NCI-H748 treated with DMSO at 0.1 percent for 48 hours (cell line): ENCODE measurements around the gene ADGRV1.
"Not testable (repeated sequence)": the region's sequence is repeated elsewhere in the genome, so short reads cannot be mapped to it uniquely, and the experiment has no call there.

Experiments
- DNase-seq: peaks from one replicate; lab custom pipeline; 2025; lab: John Stamatoyannopoulos, UW

ADGRV1 gene

DNA sequence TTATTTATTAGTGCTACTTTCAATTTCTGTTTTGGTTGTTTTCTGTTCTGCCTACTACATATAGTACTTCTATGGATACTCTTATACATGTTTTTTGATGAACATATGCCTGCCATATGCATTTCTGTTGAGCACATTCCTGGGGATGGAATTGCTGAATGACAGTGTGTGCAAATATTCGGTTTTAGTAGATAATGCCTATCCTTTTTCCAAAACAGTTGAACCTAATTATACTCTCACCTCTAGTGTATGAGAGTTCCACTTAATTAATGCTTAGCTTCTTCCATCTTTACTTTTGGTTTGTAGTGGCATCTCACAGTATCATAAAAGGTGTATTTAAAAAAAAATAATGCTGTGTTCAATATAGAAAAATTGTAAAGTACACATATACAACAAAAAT lies 96.8 kb downstream of the ADGRV1 start:
- DNase-seq, result no peak

DNA sequence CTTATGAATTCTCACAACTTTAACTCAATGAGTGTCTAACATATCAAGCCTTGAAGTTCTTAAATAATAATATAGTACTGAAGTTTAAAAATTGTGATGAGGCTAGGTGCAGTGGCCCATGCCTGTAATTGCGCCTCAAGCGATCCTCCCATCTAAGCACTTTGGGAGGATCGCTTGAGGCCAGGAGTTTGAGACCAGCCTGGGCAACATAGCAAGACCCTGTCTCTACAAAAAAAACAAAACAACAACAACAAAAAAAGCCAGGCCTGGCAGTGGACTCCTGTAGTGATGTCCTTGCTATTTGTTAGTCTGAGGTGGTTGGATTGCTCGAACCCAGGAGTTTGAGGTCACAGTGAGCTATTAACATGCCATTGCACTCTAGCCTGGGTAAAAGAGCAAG lies 98.4 kb downstream of the ADGRV1 start:
- no peak for DNase-seq

DNA sequence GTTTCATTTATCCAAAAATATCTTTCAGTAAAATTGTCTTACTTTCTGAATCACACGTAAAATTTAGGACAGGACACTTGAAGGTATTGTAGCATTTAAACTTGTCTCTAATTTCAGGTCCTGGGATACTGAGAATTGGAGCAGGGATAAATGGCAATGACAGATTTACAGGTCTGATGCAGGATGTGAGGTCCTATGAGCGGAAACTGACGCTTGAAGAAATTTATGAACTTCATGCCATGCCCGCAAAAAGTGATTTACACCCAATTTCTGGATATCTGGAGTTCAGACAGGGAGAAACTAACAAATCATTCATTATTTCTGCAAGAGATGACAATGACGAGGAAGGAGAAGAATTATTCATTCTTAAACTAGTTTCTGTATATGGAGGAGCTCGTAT lies 99.2 kb downstream of the ADGRV1 start:
- DNase-seq, result no peak

DNA sequence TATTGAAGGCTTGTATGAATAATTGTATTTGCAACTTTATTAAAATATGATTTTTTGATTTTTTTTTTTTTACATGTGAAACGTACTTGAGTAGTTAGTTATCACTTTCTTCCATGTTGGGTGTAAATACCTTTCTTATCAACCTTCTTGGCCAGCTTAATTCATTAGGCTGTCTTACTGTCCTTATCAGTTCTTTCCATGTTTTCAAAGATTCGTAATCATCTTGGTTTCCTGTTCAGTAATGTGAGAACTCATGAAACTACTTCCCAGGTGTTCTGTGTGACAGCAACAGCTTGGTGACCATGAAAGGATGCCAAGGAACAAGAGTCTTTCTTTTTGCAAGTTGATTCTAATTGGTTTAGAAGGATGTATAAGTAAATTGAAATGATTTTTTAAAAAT lies 100.0 kb downstream of the ADGRV1 start:
- no peak for DNase-seq

DNA sequence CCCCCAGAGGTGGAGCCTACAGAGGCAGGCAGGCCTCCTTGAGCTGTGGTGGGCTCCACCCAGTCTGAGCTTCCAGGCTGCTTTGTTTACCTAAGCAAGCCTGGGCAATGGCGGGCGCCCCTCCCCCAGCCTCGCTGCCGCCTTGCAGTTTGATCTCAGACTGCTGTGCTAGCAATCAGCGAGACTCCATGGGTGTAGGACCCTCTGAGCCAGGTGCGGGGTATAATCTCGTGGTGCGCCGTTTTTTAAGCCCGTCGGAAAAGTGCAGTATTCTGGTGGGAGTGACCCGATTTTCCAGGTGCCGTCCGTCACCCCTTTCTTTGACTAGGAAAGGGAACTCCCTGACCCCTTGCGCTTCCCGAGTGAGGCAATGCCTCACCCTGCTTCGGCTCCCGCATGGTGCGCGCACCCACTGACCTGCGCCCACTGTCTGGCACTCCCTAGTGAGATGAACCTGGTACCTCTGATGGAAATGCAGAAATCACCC lies 109.5 kb downstream of the ADGRV1 start:
- not testable (repeated sequence) for DNase-seq

DNA sequence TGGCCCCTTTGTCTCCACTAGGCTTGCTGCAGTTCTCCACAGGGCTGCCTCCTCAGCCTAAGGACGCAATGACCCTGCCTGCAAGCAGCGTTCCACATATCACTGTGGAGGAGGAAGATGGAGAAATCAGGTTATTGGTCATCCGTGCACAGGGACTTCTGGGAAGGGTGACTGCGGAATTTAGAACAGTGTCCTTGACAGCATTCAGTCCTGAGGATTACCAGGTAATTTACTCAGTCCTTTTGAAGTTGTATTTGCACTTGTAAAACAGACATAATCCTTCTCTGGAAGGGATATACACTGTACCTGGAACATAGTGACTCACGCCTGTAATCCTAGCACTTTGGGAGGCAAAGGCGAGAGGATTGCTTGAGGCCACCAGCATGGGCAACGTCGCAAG lies 116.6 kb downstream of the ADGRV1 start:
- DNase-seq, result no peak

DNA sequence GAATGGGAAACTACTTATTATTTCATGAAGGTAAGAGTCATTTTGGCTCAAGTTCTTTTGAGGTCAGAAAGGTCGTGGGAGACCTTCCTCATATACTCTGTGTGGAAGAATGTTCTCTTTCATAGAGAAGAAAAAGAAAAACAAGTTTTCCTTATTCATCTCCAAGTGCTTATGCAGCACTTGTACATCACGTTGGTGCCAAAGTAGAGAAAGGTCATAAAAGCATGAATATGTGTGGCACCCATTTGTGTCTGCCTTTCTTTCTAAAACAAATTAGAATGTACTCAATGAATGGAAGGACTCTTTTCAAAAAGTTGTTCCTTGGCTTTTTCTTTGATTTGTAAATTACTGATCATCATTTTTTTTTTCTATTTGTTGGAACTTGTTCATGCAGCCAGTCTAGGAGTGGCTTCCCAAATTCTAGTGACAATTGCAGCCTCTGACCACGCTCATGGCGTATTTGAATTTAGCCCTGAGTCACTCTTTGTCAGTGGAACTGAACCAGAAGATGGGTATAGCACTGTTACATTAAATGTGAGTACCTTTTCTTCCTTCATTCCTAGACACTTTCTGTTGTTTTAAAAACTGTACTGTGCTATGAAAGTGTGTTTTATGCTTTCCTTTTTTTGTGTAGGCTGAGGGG lies 122.4 kb downstream of the ADGRV1 start:
- DNase-seq, result no peak

DNA sequence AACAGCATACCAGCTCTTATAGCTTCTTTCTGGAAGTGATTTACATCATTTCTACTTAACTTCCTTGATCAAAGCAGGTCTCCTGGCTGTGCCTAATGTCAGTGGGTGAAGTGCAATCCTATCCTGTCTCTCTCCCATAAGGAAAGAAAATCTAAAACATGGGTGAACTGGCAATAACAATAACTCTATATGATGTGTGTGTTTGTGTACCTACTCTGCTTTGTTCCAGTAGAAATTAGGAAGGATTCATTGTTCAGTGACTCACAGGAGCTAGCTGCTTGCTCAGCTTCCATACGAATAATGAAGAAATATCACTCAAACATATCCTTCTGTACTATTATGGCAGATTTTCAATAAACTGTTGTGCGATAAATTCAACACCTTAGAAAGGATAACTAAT lies 123.7 kb downstream of the ADGRV1 start:
- no peak for DNase-seq

DNA sequence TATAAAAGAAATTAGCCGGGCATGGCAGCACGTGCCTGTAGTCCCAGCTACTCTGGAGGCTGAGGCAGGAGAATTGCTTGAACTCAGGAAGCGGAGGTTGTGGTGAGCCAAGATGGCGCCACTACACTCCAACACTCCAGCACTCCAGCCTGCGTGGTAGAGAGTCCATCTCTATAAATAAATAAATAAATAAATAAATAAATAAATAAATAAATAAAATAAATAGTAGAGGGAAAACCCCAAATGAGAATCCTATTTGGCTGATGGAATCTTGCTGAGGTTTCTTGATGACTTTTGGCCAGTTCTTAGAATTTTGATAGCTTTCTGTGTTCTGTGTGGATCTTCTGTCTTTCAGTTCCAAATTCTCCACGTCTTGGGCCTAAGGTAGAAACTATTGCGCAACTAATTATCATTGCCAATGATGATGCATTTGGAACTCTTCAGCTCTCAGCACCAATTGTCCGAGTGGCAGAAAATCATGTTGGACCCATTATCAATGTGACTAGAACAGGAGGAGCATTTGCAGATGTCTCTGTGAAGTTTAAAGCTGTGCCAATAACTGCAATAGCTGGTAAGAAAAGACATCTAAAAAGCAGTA lies 126.9 kb downstream of the ADGRV1 start:
- DNase-seq, result no peak

DNA sequence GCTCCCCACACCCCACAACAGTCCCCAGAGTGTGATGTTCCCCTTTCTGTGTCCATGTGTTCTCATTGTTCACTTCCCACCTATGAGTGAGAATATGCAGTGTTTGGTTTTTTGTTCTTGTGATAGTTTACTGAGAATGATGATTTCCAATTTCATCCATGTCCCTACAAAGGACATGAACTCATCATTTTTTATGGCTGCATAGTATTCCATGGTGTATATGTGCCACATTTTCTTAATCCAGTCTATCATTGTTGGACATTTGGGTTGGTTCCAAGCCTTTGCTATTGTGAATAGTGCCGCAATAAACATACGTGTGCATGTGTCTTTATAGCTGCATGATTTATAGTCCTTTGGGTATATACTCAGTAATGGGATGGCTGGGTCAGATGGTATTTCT lies 127.8 kb downstream of the ADGRV1 start:
- not testable (repeated sequence) for DNase-seq

DNA sequence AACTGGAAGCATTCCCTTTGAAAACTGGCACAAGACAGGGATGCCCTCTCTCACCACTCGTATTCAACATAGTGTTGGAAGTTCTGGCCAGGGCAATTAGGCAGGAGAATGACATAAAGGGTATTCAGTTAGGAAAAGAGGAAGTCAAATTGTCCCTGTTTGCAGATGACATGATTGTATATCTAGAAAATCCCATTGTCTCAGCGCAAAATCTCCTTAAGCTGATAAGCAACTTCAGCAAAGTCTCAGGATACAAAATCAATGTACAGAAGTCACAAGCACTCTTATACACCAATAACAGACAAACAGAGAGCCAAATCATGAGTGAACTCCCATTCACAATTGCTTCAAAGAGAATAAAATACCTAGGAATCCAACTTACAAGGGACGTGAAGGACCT lies 128.9 kb downstream of the ADGRV1 start:
- DNase-seq, result not testable (repeated sequence)

DNA sequence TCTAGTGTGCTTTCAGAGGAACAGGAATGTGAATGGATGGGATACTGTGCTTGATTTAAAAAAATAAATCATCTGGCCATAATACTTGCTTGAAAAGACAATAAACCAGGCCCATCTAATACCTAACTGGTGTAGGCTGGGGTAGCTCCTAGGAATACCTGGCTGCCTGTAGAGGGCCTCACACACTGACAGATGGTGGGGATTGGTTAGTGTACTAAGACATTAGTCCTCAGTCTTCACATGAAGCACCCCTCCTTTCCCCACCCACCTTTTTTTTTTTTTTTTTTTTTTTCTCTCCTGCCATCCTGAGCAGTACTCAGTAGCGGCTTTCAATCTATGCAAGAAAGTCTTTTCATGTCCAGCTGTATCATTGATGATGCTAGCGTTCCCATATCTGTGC lies 130.5 kb downstream of the ADGRV1 start:
- DNase-seq, result no peak

DNA sequence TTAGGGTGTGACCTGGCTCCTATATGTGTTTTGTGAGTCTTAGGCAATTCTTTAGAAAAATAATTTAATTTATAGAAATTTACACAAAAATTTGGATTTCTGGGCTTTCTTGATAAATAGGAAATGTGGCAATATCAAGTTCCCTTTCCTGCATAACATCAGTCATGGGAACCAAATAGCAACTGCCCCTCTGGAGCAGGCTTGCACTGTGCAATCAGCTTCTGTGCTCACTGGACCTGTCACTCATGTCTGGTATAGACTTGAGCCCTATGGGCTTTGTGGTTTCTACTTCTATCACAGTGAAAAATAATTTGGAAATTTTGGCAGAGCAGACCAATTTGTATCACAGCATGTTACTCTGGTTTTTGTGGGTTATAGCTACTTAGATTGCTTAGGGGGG lies 131.7 kb downstream of the ADGRV1 start:
- DNase-seq, result no peak

DNA sequence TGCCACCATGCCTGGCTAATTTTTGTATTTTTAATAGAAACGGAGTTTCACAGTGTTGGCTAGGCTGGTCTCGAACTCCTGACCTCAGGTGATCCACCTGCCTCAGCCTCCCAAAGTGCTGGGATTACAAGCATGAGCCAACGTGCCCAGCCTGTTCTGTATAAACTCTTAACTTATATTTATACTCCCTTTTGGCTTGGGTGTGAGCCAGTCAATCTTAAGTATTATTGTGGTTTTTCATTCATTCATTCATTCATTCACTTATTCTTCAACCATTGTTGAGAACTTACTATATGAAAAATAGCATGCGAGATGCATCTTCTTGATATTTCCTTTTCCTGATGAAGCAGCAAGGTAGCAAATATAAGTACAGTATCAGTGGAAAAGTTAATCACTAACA lies 132.9 kb downstream of the ADGRV1 start:
- no peak for DNase-seq

DNA sequence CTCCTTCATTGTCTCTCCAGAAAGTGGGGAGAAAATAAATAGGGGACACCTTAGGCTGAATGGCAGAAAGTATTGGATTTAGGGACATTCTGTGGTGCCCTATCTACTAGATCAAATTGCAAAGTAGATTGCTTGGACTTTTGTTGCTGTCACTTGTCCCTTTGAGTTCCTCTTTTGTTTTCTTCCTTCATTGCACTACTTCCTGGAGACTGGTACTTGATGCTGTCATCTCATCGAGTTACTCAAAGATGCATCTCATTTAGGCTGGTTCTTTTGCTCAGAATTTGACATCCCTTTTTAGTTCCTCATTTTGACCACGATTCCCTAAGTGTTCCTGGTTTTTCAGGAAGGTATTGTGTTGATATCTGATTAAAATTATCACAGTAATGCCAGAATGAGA lies 137.6 kb downstream of the ADGRV1 start:
- no peak for DNase-seq

DNA sequence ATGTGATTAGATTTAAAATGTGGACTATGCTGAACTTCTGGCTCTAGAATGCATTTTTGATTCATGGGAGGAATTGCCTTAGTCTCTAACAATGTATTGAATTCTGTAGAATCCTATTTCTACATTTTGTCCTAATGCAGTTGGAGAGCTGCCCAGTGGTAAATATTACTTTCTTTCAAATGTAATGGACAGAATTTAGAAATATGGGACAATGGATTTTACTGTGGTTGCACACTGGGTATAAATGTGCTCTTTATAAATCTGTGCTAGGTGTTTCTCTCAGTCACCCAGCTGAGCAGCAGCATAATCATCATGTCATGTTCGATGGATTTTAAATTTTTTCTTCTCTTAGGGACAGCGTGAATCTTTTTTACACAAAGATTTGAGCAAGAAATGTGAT lies 141.7 kb downstream of the ADGRV1 start:
- no peak for DNase-seq

DNA sequence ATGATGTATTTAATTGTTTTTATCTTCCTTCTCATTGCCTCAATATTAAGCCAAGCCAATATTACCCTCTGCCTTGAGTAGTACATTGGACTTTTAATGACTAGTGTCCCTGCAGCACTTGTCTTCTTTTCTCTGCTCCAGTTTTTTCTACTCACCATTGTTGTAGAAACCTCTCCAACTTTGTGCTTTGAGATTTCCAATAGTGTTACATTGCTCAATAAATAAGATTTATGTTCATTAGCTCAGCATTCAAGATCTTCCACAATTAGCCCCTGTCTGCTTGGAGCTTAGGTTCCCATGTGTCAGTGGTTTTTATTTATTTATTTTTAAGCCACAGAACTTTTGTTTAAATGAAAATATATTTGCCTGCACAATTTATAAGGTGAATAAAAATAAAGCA lies 145.3 kb downstream of the ADGRV1 start:
- no peak for DNase-seq

DNA sequence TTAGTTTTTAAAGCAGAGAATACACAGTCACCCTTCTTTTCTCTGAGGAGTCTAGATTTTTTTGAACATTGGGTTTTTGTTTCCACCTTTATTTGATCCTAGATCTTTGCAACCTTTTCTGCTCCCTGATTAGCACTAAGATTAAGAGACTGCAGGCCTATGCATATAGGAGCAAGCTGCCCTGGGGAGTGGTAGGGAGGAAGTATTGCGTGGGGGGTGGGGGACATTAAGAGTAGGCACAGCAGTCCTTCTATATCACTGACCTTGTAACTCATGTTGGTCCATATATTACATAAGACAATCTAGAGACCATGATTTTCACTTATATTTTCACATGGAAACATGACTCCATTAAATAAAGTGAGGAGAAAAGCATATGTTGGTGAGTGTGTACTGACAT lies 149.1 kb downstream of the ADGRV1 start:
- no peak for DNase-seq

DNA sequence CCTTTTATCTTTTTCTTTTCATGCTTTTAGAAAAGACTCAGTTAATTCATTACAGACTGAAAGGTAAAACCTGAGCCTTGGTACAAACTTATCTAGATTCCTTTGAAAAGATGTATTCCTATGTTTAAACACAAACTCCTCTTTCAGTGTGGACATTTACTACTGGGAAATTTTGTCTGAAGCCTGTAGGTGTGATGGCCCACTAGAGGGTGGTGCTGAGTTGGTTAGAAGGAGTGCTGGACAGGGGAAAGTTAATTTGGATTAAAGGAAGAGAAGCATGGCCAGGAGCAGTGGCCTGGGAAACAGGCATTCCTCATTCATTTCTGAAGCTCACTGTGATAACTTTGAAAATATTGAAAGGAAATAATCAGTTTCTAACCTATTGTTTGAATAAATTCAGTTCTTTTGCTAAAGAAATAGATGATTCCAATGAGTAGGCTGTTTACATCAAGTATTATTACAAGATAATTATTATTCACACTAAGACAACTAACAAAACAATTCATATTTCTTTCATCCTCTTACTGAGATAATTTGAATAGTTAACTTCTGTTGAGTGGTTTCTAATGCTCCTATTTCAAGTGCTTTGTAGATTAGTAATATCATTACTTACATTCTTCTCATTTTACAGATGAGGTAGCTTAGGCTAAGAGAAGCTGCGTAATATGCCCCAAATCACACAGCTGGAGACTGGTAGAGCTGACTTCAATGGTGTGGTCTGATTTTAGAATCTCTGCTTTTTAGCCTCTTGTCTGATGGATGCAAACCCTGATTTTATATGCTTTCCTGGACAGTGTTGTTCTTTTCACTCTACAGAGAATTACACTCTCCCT lies 150.9 kb downstream of the ADGRV1 start:
- DNase-seq, result peak; percentile 45

DNA sequence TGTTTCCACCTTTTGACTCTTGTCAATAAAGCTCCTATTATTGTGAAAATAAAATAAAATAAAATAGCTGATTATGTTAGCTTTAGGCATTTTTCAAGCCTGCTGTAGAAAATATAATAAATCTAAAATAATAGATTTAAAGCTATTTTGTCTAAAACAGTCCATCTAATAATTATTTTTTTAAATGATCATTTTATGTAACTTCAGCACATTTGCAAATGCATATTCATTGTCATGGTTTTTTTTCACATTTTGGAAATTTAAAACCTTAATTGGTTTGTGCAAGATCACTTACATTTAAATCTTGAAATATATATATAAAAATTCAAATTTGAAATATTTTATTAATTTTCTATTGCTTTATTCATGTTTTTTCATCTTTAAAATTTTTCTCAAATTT lies 159.8 kb downstream of the ADGRV1 start:
- DNase-seq, result no peak

DNA sequence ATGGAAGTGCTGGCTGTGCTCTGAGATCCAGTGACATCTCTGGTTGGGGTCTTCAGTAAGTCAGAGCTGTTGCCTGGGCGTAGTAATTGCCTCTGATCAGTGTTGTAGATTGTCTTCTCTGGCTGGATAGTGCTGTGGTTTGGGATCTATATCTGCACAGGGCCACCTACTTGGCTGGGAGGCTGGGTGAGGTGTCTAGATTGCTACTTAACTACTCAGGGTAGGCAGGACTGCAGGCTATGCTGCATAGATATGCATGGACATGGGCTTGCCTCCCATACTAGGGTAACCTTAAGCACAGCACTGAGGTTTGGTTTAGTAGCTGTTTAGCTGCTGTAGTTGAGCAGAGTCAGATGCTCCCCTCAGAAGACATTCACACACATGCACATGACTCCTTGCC lies 181.0 kb downstream of the ADGRV1 start:
- no peak for DNase-seq

DNA sequence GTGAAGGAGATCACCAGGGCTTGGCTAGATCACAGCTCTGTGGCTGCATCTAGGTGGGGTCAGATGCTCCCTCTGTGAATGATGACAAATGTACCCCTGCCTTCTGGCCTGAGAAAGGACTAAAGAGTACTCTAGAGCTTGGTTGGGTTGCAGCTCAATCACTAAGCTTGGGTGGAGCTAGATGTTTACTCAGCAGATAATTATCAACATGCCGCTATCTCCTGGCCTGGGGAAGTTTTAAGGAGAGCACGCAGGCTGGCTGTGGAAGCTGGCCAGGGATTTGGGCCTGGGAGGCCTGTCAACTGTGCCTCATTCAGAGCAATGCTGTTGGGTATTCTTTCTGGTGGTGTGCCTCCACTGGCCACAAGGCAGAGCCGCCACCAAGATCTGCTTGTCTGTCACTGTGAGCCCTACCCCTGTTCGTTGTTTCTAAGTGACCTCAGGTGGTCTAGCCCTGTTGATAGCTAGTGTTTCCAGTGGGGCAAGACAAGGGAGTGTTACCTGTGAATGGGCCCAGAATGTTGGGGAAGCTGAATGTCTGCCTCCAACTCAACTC lies 181.7 kb downstream of the ADGRV1 start:
- no peak for DNase-seq

DNA sequence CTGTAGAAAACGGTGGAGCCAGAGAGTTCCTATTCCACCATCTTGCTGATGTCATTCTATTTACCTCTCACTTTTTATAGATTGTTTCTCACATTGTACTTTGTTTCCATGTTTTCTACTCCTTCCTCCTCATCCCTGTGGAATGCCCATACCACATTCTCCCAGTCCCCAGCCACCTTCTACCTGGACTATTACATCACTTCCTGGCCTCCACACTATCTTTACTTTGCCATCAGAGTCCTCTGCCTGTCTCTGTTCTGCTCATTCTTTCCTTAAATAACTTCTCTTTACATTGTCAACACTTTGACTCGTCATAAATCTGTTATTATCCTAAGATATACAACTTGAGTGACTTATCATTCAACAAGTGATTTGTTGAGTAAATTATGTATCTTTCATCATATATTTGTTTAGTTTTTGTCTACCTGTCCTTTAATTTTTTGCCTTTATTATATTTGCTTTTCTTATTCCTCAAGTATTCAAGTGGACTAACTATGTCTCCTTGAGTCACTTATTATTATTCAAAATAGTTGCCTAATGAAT lies 182.5 kb downstream of the ADGRV1 start:
- no peak for DNase-seq
